ENCODE data around the gene SLC5A9. TPM values are rescaled to one million over a fixed set of nuclear protein-coding genes. Genes with fewer than 3 reads are reported as not detected.

SLC5A9 gene
- total and polyA plus RNA-seq, 9 of the 15 experiments (the other 6 are each of a cell fraction or from before 2014, with no cell fraction given) = not detected

DNA sequence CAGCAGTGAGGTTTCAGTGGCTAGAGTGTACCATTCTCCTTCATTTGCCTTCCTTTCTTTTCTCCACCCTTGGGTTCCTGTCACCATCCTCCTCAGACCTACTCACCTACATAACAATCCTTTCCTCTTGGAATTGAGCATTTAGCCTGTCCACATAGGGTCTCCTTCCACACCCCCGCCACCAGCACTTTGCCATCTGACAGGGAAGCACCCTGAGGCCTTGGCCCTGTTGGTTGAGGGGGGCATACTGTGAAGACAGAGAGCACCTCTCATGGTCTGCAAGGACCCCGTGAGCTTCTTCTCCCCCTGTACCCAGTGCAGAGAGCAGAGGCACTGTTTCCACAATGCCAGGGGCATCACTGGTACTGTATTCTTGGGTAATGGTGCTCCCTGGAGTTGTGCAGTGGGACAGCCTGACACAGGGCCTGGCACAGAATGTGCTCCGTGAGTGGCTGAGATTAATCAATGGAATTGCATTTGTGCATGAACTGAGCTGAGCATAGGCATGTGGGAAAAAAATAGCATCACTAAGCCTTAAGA is 14.9 kb upstream of the SLC5A9 start (continued):
- TF ChIP-seq PRDM10 (IDR thresholded peaks at IDR 0.05; ENCODE audit: partially characterized antibody) = no peak

DNA sequence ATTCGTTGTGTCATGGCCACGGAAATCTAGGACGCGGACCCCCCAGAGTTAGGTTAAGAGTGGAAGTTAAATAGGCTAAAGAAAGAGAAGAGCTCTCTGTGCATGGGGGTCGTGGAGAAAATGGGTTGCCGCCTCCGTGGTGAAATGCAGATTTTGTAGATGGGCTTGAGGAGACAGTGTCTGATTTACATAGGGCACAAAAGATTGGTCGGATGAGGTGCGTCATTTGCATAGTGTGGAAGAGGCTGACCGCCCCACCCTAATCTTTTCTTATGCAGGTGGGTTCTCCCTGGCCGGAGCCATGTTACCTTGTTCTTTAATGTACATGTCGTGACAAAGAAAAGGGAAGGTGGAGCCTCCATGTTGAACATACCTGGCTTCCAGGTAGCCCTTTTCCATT is 14.3 kb upstream of the SLC5A9 start:
- intact Hi-C loops (cut with micrococcal nuclease) = loop anchor here (10.0 kb wide), 1 partner anchor 287 kb away; no protein-coding TSS in a partner anchor
- Histone ChIP-seq H2AFZ (ENCODE audit: low read depth, low read length) (no peak overlapping the region), H3K9me1 (ENCODE audit: control insufficient read depth, insufficient read depth, low read length) (no peaks in the 10 kb centered on the region), H3K4me3 (no peak overlapping the region), H3K9ac (ENCODE audit: insufficient read depth in 1 of 2, low read depth in 2 of 2, low read length in 2 of 2) (no peak overlapping the region), H3K27me3 (ENCODE audit: control insufficient read depth in 2 of 2, insufficient read depth in 2 of 2, low read length in 2 of 2) (peaks cover 0 to 4% of the 10 kb centered on the region in 2 experiments; a peak in 1 of 5 replicates), H3K27ac (ENCODE audit: extremely low read depth, low read depth, low read length) (no peak overlapping the region), H4K20me1 (replicated peaks; ENCODE audit: control insufficient read depth, insufficient read depth, low read length) (no peaks in the 10 kb centered on the region), H3K36me3 (ENCODE audit: control insufficient read depth, insufficient read depth, low read length) (no peaks in the 10 kb centered on the region), H3K4me1 (replicated peaks in 1 of 2; ENCODE audit: control insufficient read depth in 2 of 2, insufficient read depth in 2 of 2, low read length in 2 of 2) (no peaks in the 10 kb centered on the region), H3K4me2 (ENCODE audit: insufficient read depth, low read length) (no peak overlapping the region), H3K9me3 (replicated peaks; ENCODE audit: control insufficient read depth, insufficient read depth, low read depth, low read length) (no peaks in the 10 kb centered on the region), H3K79me2 (ENCODE audit: control insufficient read depth, insufficient read depth, low read length) (no peaks in the 10 kb centered on the region)
- in situ Hi-C loops (cut with MboI) = loop anchor here (25.0 kb wide), 1 partner anchor 446 kb away; no protein-coding TSS in a partner anchor
- ATAC-seq = peak; percentile 41; the same call in 1 of the 3 replicates
- TF ChIP-seq ASH1L (IDR thresholded peaks at IDR 0.05; ENCODE audit: borderline replicate concordance, low read depth, partially characterized antibody) (no peak), YY1 (IDR thresholded peaks at IDR 0.05; ENCODE audit: borderline replicate concordance in 1 of 3, control insufficient read depth in 1 of 3, extremely low read depth in 1 of 3, insufficient read depth in 3 of 3, insufficient read length in 1 of 3, insufficient replicate concordance in 2 of 3, low read depth in 1 of 3, low read length in 2 of 3) (no peak), POLR2G (IDR thresholded peaks at IDR 0.05; ENCODE audit: low read depth, low read length) (no peak), KDM2B (CRISPR knock-in tag; IDR thresholded peaks at IDR 0.05) (no peak), ZNF668 (CRISPR knock-in tag; IDR thresholded peaks at IDR 0.05) (no peak), ILF3 (IDR thresholded peaks at IDR 0.05; ENCODE audit: borderline replicate concordance) (no peak), MCM7 (IDR thresholded peaks at IDR 0.05) (no peak), KAT7 (CRISPR knock-in tag; IDR thresholded peaks at IDR 0.05; ENCODE audit: borderline replicate concordance) (no peak)
- POLR2A ChIA-PET = no interaction called here
- FAIRE-seq = no peak
- no peak for DNase-seq (ENCODE audit: extremely low read depth in 1 of 4, low spot score in 3 of 4)
- no TSS peak for BruUV-seq (replicated peaks)
- CTCF ChIA-PET (ENCODE audit: low intra/inter-chr PET ratio) = no interaction called here
- WGBS (ENCODE audit: insufficient coverage, low coverage, missing lambda C conversion rate) = 0% methylated on average over 12 of the region's 12 CpGs
